ENCODE measurements around the gene SHISAL2A.
A peak's percentile ranks its signal among the peaks of the same experiment; 100 is the strongest.

SHISAL2A gene

DNA sequence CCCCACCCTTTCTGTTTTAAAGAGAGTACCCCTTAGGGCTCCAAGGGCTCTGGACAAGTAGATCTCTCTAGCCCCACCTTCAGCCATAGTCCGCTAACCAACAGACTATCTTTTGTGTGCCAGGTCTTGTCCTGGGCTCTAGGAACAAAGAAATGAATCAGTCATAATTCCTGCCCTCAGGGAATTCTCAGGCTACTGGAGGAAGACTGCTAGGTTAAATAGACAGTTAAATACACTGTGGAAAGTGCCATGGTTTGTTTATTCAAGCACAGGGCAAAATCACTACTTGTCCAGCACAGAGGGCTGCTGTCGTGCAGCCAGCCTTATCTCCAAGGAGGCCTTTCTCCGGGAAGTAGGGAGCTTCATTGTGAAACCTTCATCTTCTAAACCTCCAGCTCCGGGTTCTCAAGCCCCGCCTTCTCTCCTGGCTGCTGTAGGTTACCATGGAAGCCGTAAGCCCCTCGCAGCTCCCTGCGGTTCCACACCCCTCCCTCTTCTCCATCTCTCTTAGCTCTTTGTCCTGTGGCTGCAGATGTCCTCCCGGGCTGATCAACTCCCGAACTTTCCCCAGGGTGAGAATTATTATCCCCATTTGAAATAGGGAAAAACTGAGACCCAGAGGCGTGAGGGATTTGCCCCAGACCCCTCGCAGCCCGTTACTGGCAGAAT lies 29.8 kb downstream of the SHISAL2A start:
- DNase-seq: no peak

DNA sequence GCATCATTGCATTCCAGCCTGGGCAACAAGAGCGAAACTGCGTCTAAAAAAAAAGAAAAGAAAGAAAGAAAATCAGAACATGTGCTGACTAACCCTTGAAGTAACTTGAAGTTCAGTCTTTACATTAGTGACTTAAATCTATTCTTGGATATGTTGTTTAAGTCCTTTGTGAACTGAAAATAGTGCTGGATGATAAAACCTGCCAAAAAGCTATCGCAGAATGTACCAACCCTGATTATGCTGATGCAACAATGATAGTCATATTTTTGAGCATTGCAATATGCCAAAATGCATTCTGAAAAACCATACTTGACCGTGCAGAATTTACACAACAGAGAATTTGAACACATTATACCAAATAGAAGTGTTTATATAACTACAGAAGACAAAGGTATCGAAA lies 30.7 kb downstream of the SHISAL2A start:
- no peak for DNase-seq

DNA sequence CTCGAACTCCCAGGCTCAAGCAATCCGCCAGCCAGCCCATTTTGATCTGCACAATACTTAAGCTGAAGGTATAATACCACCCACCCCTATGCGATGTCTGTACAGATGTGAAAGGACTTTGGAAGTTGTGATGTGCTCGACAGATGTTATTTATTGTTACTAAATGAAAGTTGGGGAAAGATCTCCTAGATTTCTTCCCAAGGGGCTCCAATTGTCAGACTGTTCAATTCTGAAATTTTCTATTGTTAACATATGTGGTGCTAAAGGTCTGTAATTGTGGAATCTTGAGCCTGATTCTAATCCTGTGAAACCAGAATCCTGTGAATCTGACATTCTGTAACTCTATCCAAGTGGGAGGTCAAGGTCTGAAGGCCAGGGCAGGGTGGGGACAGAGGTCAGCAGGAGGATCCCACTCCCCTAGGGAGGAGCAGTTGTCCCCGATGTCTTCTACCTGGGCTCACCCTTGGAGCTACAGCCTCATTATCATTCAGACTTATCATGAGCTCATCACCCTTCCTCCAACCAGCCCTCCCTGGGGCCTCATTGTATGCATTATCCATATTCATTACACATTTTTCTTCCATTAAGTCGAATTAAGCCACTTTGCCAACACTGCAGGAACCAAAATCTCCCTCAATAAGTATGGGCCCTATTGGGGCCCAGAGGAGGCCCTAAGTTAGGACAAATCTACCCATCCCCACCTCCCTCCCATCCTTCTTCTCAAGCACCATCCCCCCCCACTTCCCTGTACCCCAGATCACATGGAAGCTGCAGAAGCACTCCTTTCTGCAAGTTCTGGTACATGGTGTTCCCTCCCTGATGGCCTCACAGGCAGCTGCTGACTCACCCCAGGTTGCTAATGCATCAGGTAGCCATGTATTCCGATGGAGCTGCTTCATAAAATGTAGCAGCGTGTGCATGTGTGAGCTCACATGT lies 32.3 kb downstream of the SHISAL2A start:
- no peak for DNase-seq

DNA sequence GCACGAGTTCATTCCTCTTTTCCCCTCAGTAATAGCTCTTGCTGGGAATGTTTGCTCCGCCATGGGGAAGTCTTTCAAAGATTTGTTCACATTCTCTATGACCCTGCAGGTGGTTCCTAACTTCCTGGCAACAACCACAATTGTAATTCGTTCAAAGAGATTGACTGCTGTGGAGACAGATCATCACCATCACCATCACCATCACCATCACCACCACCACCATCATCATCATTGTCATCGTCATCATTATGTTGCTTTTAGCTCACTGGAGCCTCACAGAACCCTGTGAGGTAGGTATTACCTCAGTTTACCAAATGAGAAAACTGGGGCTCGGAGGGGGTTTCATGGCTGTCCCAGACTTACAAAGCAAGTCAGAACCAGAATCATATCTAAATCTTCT lies 34.3 kb downstream of the SHISAL2A start:
- DNase-seq: no peak

DNA sequence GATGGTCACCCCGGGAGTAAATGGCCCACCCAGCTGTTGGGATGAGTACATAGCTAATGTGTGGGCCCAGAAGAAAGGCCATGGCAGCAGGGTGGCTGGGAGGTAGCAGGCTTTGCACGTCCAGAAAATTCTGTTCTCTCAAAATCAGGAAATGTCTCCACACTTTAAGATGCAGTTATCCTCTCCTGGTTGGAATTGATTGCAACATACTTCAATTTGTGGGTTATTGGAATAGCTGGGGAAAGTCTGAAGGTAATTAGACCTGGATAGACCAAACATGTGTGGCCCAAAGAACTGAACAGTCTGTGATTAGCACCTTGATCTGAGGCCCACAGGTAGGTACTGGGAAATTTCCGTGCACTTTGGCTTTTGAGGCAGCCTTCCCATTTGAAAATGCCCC lies 35.0 kb downstream of the SHISAL2A start:
- DNase-seq: no peak

DNA sequence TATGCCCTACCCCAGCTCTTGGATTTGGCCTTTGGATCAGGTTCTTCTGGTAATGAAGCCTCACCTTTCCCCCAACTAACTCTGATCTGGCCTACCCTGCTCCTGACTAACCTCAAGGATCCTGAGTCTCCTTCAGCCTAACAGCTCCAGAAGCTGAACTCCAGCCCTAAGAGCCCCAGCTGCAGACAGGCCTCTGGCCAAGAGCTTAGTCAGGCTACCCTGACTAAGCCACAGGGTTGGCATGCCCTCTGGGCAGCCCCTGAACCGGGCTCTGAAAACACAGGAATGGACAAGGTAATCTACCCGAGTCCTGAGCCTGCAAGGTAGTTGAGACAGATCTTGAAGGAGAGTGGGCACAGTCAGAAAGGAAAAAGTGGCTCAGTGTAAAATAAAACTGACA lies 35.7 kb downstream of the SHISAL2A start:
- DNase-seq: no peak

DNA sequence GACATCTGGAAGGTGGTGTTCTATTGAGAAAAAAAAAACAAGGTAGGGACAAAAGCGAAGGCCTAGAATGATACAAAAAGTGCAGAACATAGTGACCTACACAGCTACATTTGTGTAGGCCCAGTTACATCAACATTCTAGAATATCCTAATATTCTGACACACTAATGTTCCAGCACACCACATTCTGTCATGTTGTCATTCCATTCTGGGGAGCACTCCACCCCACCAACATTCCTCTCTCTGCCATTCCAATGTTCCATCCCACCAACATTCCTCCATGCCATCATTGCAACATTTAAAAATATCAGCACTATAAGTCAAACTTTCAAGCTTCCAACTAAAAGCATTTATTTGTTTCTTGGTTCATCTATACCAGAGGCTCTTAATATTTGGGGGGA lies 36.7 kb downstream of the SHISAL2A start:
- DNase-seq: no peak

DNA sequence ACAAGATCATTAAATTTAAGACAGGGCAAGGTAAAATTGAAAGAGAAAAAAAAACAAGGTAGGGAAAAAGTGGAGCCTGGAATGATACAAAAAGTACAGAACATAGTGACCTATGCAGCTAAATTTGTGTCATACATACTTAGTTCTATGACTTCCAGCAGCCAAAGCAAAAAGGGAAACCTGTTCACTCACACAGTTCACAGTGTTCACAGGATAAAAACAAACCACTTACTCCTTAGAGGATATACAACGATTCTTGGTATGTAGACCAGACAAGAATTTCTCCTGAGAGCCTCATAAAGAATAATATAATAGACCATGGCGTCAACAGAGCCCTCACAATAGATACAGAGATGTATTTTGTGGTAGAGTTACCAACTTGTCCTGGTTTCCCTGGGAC lies 37.6 kb downstream of the SHISAL2A start:
- no peak for DNase-seq

DNA sequence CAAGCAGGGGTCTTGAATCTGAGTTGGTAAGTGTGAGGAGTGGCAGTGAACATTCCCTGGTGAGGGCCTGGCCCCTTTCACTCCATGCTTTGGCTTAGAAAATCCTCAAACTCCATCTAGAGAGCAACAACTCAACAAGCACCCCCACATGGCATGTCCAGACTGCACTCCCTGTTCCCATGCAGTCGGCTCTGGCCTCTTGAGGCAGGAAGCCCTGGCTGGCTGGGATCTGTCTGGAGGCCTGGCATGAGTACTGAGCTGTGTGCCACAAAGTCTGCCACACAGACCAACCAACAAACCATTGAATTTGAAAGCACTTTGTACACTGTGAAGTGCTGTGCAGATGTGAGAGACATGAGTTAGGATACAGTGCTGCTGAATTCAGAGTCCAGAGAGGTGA lies 40.0 kb downstream of the SHISAL2A start:
- no peak for DNase-seq

DNA sequence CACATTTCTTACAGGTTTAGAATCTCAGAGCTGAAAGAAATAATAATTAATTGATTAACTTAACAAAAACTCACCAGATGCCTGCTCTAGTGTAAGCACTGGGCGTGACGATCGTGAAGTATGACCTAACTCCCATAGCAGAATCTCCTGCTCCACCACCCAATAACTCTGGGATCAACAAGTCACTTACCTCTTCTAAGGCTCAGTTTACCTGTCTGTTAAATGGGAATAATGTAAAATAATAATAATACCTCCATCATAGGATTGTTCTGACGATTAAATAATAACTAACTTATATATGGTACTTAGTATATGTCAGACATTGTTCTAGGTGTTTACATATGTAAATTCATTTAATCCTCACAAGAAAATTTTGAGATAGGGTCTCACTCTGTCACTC lies 40.5 kb downstream of the SHISAL2A start:
- no peak for DNase-seq

DNA sequence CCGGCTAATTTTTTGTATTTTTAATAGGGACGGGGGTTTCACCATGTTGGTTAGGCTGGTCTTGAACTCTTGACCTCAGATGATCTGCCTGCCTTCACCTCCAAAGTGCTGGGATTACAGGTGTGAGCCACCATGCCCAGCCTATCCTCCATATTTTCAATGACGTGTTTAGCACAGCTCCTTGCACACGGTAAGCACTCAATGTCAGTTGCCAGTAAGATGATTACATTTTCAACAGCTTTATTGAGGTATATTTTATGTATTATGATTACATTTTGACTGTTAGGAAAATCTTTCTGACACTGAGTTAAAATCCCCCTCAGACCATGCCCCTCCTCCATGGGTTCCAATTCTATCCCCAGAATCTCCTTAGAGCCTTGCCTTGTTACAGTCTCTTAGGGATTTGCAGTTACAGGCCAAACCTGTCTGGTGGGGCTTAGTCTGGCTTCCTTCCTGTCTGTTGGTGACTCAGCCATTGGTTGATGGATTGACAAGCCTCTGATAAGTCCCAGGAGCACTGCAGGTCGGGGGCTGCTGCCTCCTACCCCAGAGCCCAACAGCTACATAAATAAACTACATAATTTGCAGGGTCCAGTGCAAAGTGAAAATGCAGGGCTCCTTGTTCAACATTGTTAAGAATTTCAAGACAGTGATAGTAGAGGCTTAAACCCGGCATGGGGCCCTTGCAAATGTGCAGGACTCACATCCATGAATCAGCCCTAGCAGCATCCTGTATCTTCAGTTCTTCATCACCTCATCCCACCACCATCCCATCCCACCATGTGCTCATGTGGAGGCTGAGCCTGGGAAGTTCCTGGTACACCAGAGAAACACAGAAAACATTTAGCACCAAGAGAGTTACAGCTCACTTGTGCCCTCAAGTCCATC lies 41.8 kb downstream of the SHISAL2A start:
- no peak for DNase-seq

DNA sequence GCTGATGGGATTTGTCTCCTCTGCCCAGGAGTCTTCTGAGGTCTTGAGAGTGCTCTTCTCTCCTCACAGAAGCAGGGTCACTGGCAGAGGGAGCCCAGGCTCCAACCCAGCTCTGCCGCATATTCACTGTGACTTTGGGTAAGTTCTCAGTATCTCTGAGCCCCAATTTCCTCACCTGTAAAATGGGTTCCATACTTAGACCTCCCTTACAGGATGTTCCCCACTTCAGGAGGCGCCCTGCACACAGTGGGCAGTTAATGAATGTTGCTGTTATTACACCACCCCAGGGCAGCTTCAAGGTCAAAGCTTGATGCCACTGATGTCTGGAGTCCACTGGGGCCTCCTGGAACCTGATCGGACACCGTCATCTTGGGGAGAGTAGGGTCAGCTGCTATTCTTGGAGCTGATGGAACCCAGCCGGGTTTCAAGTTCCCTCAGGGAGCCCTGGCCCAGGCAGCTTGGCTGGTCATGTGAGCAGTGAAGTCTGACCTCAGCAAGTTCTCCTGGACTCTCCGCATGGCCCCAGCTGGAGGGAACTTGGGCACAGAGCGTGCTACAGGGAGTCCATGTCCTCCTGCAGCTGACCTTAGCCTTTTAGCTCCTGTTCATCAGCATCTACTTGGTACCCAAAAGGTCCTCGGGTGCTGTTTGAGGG lies 43.4 kb downstream of the SHISAL2A start:
- DNase-seq: peak; percentile 69

DNA sequence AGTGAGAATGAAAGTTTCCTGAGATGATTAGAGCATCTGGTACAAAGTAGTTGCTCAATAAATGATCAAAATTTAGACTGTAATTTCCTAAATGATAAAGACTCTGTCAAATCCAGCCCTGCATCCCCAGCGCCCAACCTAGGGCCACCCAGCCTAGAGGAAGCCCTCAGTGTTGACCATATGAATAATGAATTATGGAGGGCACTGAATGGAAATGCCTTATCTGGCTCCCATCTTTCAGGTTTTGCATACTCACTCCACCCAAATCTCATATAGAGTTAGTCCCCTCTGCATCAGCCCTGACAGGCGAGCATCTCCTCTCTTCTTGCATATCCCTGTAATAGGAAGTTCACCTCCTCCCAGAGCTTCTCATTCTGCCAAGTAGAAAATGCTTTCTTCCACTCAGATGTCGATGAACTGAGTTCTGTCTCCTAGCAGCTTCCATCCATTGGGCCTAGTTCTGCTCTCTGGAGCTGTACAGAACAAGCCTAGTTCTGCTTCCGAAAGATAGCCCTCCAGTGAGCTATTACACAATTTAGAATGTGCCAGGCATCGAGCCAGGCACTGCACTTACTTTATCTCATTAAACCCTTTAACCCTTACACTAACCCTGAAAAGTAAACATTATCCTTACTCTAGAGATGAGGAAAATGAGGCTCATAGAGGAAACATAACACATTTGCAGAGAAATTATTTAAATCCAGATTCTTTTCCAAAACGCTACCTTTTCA lies 44.3 kb downstream of the SHISAL2A start:
- peak; percentile 9 for DNase-seq

DNA sequence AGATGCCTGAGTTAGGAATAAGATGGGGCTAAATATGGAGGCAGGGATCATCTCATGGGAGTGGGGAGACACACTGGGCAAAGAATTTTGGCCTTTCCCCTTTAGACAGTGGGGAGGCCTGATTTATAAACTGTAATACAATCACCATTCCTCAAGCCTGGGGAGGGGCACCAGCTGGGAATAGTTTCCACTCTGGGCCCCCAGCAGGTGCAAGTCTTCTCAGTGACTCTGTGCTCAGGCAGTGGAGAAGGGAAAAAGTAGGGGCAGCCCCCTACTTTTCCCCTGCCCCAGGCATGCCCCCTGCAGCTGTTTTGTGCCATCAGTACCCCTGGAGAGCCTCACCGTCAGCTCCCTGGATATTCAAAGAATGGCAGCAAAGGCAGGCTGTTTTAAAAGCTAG lies 46.1 kb downstream of the SHISAL2A start:
- no peak for DNase-seq

DNA sequence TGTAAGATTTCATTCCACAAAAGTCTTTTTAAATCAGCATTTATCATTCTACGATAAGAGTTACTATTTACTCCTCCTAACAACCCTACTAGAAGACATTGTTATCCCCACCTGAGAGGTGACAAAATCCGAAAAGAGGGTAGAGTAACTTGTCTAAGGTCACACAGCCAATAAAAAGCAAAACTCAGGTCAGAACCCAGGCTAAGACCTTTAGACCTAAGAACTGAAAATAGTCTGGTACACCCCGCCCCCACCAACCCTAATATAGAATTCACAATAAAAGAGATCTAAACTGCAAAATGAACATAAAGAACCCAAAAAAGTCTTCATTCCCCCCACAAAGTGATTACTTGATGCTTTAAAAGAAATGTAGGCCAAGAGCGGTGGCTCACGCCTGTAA lies 46.5 kb downstream of the SHISAL2A start:
- DNase-seq: no peak

DNA sequence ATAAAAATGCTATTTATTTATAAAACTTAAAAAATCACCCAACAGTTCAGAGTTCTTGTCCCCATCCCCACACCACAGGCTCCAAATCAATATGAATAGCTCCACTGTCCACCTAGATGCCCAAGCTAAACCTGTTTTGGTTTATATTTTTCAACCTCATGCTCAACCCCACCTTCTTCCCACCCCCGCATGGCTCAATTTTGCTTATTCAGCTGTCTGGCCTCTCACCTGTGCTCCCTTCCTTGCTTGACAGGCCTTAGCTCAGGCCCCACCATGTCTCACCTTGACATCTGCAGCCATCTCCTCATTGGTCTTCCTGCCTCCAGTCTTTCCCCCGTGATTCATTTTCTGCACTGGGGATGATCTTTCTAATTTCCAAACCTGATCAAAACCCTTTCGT lies 47.4 kb downstream of the SHISAL2A start:
- DNase-seq: no peak

DNA sequence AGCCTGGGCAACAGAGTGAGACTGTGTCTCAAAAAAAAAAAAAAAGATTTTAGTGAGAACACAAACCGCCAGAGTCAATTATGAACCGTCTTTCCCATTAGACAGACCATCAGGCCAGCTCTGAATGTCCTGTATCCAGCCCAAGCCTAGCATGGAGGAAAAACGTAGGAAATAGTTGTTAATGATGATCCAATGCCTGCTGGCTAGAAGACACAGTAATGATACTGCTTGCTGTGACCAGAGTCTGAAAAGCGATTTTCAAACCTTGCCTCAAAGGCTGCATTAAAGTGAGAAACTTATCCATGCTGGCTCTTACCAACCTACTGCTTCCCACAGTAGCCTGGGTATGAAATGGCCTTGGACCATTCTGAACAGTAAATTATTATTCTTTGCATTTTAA lies 48.2 kb downstream of the SHISAL2A start:
- no peak for DNase-seq

DNA sequence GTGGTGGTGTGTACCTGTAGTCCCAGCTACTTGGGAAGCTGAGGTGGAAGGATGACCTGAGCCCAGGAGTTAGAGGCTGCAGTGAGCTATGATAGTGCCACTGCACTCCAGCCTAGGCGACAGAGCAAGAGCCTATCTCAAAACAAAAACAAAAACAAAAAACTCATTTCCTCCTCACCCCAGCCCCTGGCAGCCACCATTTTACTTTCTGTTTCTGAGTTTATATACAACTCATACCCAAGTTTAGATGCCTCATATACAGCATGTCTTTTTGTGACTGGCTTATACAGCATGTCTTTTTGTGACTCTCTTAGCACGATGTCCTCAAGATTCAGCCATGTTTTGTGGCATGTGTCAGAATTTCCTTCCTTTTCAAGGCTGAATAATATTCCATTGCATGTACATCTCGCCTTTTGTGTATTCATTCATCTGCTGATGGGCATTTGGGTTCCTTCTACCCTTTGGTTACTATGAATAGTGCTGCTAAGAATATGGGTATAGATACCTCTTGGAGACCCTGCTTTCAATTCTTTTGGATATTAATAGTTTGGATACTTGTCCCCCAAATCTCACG lies 50.5 kb downstream of the SHISAL2A start:
- peak; percentile 36 for DNase-seq

DNA sequence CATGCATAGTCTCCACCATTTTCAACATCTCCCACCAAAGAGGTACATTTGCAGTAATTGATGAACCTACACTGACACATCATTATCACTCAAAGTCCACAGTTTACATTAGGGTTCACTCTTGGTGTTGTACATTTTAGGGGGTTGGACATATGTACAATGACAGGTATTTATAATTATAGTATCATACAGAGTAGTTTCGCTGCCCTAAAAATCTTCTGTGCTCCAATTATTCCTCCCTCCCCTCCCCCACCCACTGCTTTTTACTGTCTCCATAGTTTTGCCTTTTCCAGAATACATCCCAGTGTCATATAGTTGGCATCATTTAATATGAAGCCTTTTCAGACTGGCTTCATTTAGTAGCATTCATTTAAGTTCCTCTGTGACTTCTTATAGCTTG lies 51.6 kb downstream of the SHISAL2A start:
- no peak for DNase-seq

DNA sequence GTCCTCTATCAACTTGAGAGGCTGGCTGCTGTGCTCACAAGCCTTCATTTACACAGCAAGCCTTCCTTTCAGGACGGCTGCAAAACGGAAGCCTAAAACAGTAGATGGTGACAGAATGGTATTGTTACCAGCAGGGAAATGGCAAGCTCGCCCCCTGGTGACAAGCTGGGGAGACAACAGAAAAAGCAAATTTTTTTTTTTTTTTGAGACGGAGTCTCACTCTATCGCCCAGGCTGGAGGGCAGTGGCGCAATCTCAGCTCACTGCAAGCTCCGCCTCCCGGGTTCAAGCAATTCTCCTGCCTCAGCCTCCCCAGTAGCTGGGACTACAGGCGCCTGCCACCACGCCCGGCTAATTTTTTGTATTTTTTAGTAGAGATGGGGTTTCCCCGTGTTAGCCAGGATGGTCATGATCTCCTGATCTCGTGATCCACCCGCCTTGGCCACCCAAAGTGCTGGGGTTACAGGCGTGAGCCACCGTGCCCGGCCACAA lies 53.3 kb downstream of the SHISAL2A start:
- peak; percentile 74 for DNase-seq

DNA sequence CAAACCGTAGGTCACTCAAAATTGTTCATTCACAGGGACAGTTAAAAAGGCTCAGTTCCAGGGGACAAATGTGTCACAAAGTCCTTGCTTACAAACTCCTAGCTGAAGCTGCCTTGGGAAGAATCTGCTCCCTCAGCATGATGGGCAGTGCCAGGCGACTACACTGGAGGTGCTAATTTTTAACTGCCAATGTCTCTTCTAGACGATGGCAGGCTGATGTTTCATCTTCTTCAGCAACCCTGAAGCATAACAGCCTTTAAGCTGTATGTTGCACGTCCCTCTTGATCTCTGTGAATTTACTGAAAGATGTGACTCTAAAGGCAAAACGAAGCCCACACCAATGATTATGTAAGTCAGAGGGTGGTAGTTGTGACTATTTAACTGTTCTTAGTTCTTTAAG lies 53.9 kb downstream of the SHISAL2A start:
- no peak for DNase-seq

DNA sequence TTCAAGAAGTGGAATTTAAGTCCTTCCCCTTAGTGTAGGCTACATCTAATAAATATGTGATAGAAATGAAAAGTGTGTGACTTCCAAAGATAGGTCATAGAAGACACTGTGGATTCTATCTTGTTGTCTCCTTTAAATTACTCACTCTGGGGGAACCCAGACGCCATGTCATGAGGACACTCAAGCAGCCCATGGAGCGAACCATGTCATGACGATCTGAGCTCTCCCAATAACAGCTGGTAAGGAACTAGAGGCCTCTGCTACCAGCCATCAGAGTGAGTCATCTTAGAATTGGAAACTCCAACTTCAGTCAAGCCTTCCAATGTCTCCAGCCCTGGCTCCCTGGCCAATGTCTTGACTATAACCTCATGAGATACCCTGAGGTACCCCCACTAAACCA lies 58.9 kb downstream of the SHISAL2A start:
- DNase-seq: peak; percentile 30

Data from suppressor macrophage treated with lipopolysaccharide for 4 hours (primary cell).